ENCODE data around the gene SLC35A5.

Gene SLC35A5

GRCh38 chr3:112579232-112579631, 17.4 kb downstream of the SLC35A5 start:
- Histone ChIP-seq H3K9me3 (ENCODE audit: control insufficient read depth in 1 of 2, low read length in 2 of 2) (no peaks in the 10 kb centered on the region), H3K27ac (ENCODE audit: low read length) (no peak overlapping the region), H3K4me3 (ENCODE audit: low read depth in 1 of 2, low read length in 2 of 2) (no peak overlapping the region), H3K36me3 (ENCODE audit: control insufficient read depth in 1 of 2, insufficient read depth in 2 of 2, low read length in 2 of 2) (peaks cover 28 to 30% of the 10 kb centered on the region in 2 donors), H3K27me3 (ENCODE audit: low read depth, low read length) (no peaks in the 10 kb centered on the region), H3K4me1 (ENCODE audit: control insufficient read depth in 1 of 2, insufficient read depth in 2 of 2, low read length in 2 of 2) (peaks cover 0 to 4% of the 10 kb centered on the region in 2 donors)

DNA sequence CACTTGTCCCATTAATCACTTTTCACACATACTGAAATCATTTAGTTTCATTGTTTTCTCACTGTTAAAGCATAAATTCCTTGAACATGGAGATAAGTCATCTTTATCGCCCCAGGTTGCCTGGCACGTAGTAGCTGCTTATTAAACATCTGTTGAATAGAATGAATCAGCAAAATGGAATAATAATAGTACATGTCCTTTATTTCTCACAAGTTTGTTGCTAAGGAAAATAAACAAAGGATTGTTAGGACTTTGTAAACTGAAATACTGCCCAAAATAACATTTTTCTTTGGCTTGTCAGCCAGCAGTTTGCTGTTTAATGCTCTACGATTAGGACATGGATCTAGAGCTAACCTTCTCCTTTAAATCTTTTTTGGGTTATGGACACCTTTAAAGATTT, 17.9 kb downstream of the SLC35A5 start:
- Histone ChIP-seq H3K9me3 (ENCODE audit: control insufficient read depth in 1 of 2, low read length in 2 of 2) (no peaks in the 10 kb centered on the region), H3K27me3 (ENCODE audit: low read depth, low read length) (no peaks in the 10 kb centered on the region), H3K36me3 (ENCODE audit: control insufficient read depth in 1 of 2, insufficient read depth in 2 of 2, low read length in 2 of 2) (peaks cover 33 to 34% of the 10 kb centered on the region in 2 donors), H3K4me3 (ENCODE audit: low read depth in 1 of 2, low read length in 2 of 2) (no peak overlapping the region), H3K4me1 (ENCODE audit: control insufficient read depth in 1 of 2, insufficient read depth in 2 of 2, low read length in 2 of 2) (peaks cover 0 to 4% of the 10 kb centered on the region in 2 donors), H3K27ac (ENCODE audit: low read length) (no peak overlapping the region)

GRCh38 chr3:112582244-112582874, 20.5 kb downstream of the SLC35A5 start:
- Histone ChIP-seq H3K36me3 (ENCODE audit: control insufficient read depth in 1 of 2, insufficient read depth in 2 of 2, low read length in 2 of 2) (peaks cover 35% of the 10 kb centered on the region in 2 donors), H3K27ac (ENCODE audit: low read length) (no peak overlapping the region), H3K27me3 (ENCODE audit: low read depth, low read length) (no peaks in the 10 kb centered on the region), H3K4me1 (ENCODE audit: control insufficient read depth in 1 of 2, insufficient read depth in 2 of 2, low read length in 2 of 2) (peaks cover 0 to 4% of the 10 kb centered on the region in 2 donors), H3K4me3 (ENCODE audit: low read depth in 1 of 2, low read length in 2 of 2) (no peak overlapping the region), H3K9me3 (ENCODE audit: control insufficient read depth in 1 of 2, low read length in 2 of 2) (no peaks in the 10 kb centered on the region)

DNA sequence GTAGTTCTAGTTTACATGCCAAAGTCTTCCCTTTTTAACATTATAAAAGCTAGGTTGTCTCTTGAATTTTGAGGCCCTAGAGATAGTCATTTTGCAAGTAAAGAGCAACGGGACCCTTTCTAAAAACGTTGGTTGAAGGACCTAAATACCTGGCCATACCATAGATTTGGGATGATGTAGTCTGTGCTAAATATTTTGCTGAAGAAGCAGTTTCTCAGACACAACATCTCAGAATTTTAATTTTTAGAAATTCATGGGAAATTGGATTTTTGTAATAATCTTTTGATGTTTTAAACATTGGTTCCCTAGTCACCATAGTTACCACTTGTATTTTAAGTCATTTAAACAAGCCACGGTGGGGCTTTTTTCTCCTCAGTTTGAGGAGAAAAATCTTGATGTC, 21.3 kb downstream of the SLC35A5 start:
- Histone ChIP-seq H3K4me1 (ENCODE audit: control insufficient read depth in 1 of 2, insufficient read depth in 2 of 2, low read length in 2 of 2) (peaks cover 0 to 4% of the 10 kb centered on the region in 2 donors), H3K27ac (ENCODE audit: low read length) (no peak overlapping the region), H3K27me3 (ENCODE audit: low read depth, low read length) (no peaks in the 10 kb centered on the region), H3K4me3 (ENCODE audit: low read depth in 1 of 2, low read length in 2 of 2) (no peak overlapping the region), H3K36me3 (ENCODE audit: control insufficient read depth in 1 of 2, insufficient read depth in 2 of 2, low read length in 2 of 2) (peaks cover 35 to 40% of the 10 kb centered on the region in 2 donors), H3K9me3 (ENCODE audit: control insufficient read depth in 1 of 2, low read length in 2 of 2) (no peaks in the 10 kb centered on the region)

- Histone ChIP-seq H3K27ac (ENCODE audit: low read length) (no peak overlapping the region), H3K9me3 (ENCODE audit: control insufficient read depth in 1 of 2, low read length in 2 of 2) (no peaks in the 10 kb centered on the region), H3K4me3 (ENCODE audit: low read depth in 1 of 2, low read length in 2 of 2) (no peak overlapping the region), H3K36me3 (ENCODE audit: control insufficient read depth in 1 of 2, insufficient read depth in 2 of 2, low read length in 2 of 2) (peaks cover 30% of the 10 kb centered on the region in 2 donors), H3K27me3 (ENCODE audit: low read depth, low read length) (no peaks in the 10 kb centered on the region), H3K4me1 (ENCODE audit: control insufficient read depth in 1 of 2, insufficient read depth in 2 of 2, low read length in 2 of 2) (no peaks in the 10 kb centered on the region)
These were observed 23.9 kb downstream of the SLC35A5 start for GRCh38 chr3:112585782-112586181.

DNA sequence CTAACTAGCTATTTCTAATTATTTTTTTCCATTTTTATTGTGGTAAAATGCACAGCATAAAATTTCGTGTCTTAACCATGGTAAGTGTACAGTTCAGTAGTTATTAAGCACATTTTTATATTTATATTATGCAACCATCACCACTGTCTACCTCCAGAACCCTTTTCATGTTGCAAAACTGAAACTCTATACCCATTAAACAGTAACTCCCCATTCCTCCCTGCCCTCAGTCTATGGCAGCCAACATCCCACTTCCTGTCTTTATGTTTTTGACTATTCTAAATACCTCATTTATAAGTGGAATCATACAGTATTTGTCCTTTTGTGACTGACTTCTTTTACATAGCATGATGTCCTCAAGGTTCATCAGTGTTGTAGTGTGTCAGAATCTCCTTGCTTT, 25.5 kb downstream of the SLC35A5 start:
- Histone ChIP-seq H3K4me1 (ENCODE audit: control insufficient read depth in 1 of 2, insufficient read depth in 2 of 2, low read length in 2 of 2) (no peaks in the 10 kb centered on the region), H3K4me3 (ENCODE audit: low read depth in 1 of 2, low read length in 2 of 2) (no peak overlapping the region), H3K27me3 (ENCODE audit: low read depth, low read length) (no peaks in the 10 kb centered on the region), H3K36me3 (ENCODE audit: control insufficient read depth in 1 of 2, insufficient read depth in 2 of 2, low read length in 2 of 2) (peaks cover 17 to 28% of the 10 kb centered on the region in 2 donors), H3K9me3 (ENCODE audit: control insufficient read depth in 1 of 2, low read length in 2 of 2) (no peaks in the 10 kb centered on the region), H3K27ac (ENCODE audit: low read length) (no peak overlapping the region)

- Histone ChIP-seq H3K9me3 (ENCODE audit: control insufficient read depth in 1 of 2, low read length in 2 of 2) (no peaks in the 10 kb centered on the region), H3K36me3 (ENCODE audit: control insufficient read depth in 1 of 2, insufficient read depth in 2 of 2, low read length in 2 of 2) (peaks cover 4 to 13% of the 10 kb centered on the region in 2 donors), H3K27ac (ENCODE audit: low read length) (no peak overlapping the region), H3K27me3 (ENCODE audit: low read depth, low read length) (no peaks in the 10 kb centered on the region), H3K4me1 (ENCODE audit: control insufficient read depth in 1 of 2, insufficient read depth in 2 of 2, low read length in 2 of 2) (no peaks in the 10 kb centered on the region), H3K4me3 (ENCODE audit: low read depth in 1 of 2, low read length in 2 of 2) (no peak overlapping the region)
These were observed 31.4 kb downstream of the SLC35A5 start for GRCh38 chr3:112593258-112593657.

DNA sequence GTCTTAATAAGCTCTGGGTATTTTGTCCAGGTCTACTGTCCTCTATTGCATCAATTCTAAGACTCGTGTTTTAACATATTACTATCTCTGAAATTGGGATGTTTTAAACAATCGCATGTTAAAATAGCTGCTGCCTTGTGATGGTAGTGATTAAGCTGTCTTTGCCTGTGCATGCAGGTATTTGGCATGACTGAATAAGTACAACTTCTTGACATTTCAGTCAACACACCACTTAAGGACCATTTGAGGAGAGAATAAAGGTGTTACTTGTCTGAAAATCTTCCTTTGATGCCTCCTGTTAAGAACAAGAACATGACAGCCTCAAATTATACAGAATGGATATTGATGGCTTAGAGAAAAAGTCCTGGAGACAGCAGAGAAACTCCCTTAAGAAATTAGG, 33.0 kb downstream of the SLC35A5 start:
- Histone ChIP-seq H3K27me3 (ENCODE audit: low read depth, low read length) (no peaks in the 10 kb centered on the region), H3K36me3 (ENCODE audit: control insufficient read depth in 1 of 2, insufficient read depth in 2 of 2, low read length in 2 of 2) (peaks cover 4 to 17% of the 10 kb centered on the region in 2 donors), H3K4me3 (ENCODE audit: low read depth in 1 of 2, low read length in 2 of 2) (no peak overlapping the region), H3K9me3 (ENCODE audit: control insufficient read depth in 1 of 2, low read length in 2 of 2) (no peaks in the 10 kb centered on the region), H3K27ac (ENCODE audit: low read length) (no peak overlapping the region), H3K4me1 (ENCODE audit: control insufficient read depth in 1 of 2, insufficient read depth in 2 of 2, low read length in 2 of 2) (no peaks in the 10 kb centered on the region)

- no peak overlapping the region for H3K27ac ChIP-seq (ENCODE audit: low read length)
- H3K4me3 ChIP-seq (ENCODE audit: low read depth in 1 of 2, low read length in 2 of 2): no peak overlapping the region
- H3K9me3 ChIP-seq (ENCODE audit: control insufficient read depth in 1 of 2, low read length in 2 of 2): no peaks in the 10 kb centered on the region
- peaks cover 4 to 16% of the 10 kb centered on the region in 2 donors for H3K36me3 ChIP-seq (ENCODE audit: control insufficient read depth in 1 of 2, insufficient read depth in 2 of 2, low read length in 2 of 2)
- H3K4me1 ChIP-seq (ENCODE audit: control insufficient read depth in 1 of 2, insufficient read depth in 2 of 2, low read length in 2 of 2): no peaks in the 10 kb centered on the region
- no peaks in the 10 kb centered on the region for H3K27me3 ChIP-seq (ENCODE audit: low read depth, low read length)
These were observed 36.1 kb downstream of the SLC35A5 start for GRCh38 chr3:112597945-112598344.

- Histone ChIP-seq H3K27me3 (ENCODE audit: low read depth, low read length) (no peaks in the 10 kb centered on the region), H3K36me3 (ENCODE audit: control insufficient read depth in 1 of 2, insufficient read depth in 2 of 2, low read length in 2 of 2) (peaks cover 4 to 11% of the 10 kb centered on the region in 2 donors)
These were observed 36.9 kb downstream of the SLC35A5 start for GRCh38 chr3:112598731-112599130.

GRCh38 chr3:112602217-112602838, 40.5 kb downstream of the SLC35A5 start:
- Histone ChIP-seq H3K4me1 (ENCODE audit: control insufficient read depth in 1 of 2, insufficient read depth in 2 of 2, low read length in 2 of 2) (peaks cover 0 to 3% of the 10 kb centered on the region in 2 donors), H3K9me3 (ENCODE audit: control insufficient read depth in 1 of 2, low read length in 2 of 2) (no peaks in the 10 kb centered on the region), H3K27ac (ENCODE audit: low read length) (no peak overlapping the region), H3K4me3 (ENCODE audit: low read depth in 1 of 2, low read length in 2 of 2) (no peak overlapping the region), H3K36me3 (ENCODE audit: control insufficient read depth in 1 of 2, insufficient read depth in 2 of 2, low read length in 2 of 2) (peaks cover 6 to 36% of the 10 kb centered on the region in 2 donors), H3K27me3 (ENCODE audit: low read depth, low read length) (no peaks in the 10 kb centered on the region)

More at GRCh38 chr3:112598731-112599130, 36.9 kb downstream of the SLC35A5 start:
- Histone ChIP-seq H3K9me3 (ENCODE audit: control insufficient read depth in 1 of 2, low read length in 2 of 2) (no peaks in the 10 kb centered on the region), H3K4me3 (ENCODE audit: low read depth in 1 of 2, low read length in 2 of 2) (no peak overlapping the region), H3K27ac (ENCODE audit: low read length) (no peak overlapping the region), H3K4me1 (ENCODE audit: control insufficient read depth in 1 of 2, insufficient read depth in 2 of 2, low read length in 2 of 2) (no peaks in the 10 kb centered on the region)
